Pancreas (tissue), 10 donors: ENCODE data around the gene NOTUM. TPM values are rescaled to one million over a fixed set of nuclear protein-coding genes. Genes with fewer than 3 reads are reported as not detected.
A peak's percentile ranks its signal among the peaks of the same experiment; 100 is the strongest.

ENCODE experiments used
- ATAC-seq, 4 donors: fragments of 200-7000 bp; cut with Tn5 transposase; one replicate each; pipeline versions ENCODE4 v1.8.0 to v1.9.1; 2020; ENCODE audit warnings: mild to moderate bottlenecking in 4 of 4, moderate library complexity in 4 of 4
- DNase-seq, 6 donors: peaks; one replicate each; pipeline ENCODE4 v3.0.0-alpha.2; 2020
- FAIRE-seq: peaks from 2 replicates; lab custom pipeline; 2012; peaks lifted over from hg19 to GRCh38; lab: Jason Lieb, UNC
- H3K27ac ChIP-seq, 4 donors: fragments of 200-600 bp; sonication (generic); 1 replicate in 3 of 4; 2 replicates in 1 of 4; pipeline versions ENCODE4 v1.5.0 to v1.8.0; 2020
- H3K27me3 ChIP-seq, 4 donors: fragments of 200-600 bp; one replicate each; pipeline ENCODE4 v1.8.0; 2021
- H3K36me3 ChIP-seq, 3 donors: fragments of 200-600 bp; sonication (generic) in 1 of 3; one replicate each; pipeline versions ENCODE4 v1.5.0 to v1.8.0; 2020 to 2021
- H3K4me1 ChIP-seq, 3 donors: fragments of 200-600 bp; one replicate each; pipeline ENCODE4 v1.8.0; 2021
- H3K4me3 ChIP-seq, 4 donors: fragments of 200-600 bp; sonication (generic) in 2 of 4; one replicate each; pipeline versions ENCODE4 v1.5.0 to v1.8.0; 2020 to 2021
- H3K9me3 ChIP-seq, 4 donors: fragments of 200-600 bp; one replicate each; pipeline ENCODE4 v1.8.0; 2021
- CTCF ChIP-seq, 4 donors: fragments of 200-600 bp; sonication (generic) in 3 of 4; IDR thresholded peaks; one replicate each; pipeline versions ENCODE4 v1.5.0 to v1.8.0; 2021; ENCODE audit warnings: antibody characterized with exemption in 4 of 4
- WGBS, 2 donors: extraction: QIAGEN DNeasy Blood & Tissue Kit; methylation state at CpG; one replicate each; pipeline ENCODE4 v1.1.7; 2013; 5-methylcytosine and 5-hydroxymethylcytosine counted together
- intact Hi-C, 3 donors: fragments of 100-400 bp; cut with DNase I; formaldehyde crosslinking; loops; one replicate each; pipeline versions ENCODE4 v1.11.1 to v1.14.2; 2022
- polyA plus RNA-seq, 2 donors: library from polyadenylated mRNA; stranded (reverse); fragments of 200-250 nt; gene quantifications; one replicate each; pipeline ENCODE4 v1.2.3, GENCODE V29; 2013
- total RNA-seq, 6 donors: library from RNA; stranded (reverse); fragmentation: NEBNext Ultra II Directional in 4 of 6; extraction: Animal tissue kit (Norgen Biotek cat#: 25700) in 4 of 6; gene quantifications; one replicate each; pipeline versions ENCODE4 v1.2.1 to v1.2.4, GENCODE V29; 2021 to 2023
- donor health status: healthy with polysubstance abuse.
- donor health status: DM: no; HTN: no; CAD: no; lungs with moderate emphysema.
- donor health status: DM: no; HTN: no; CAD: no.
- donor health status: control.
- donor health status: control.
- donor health status: Bipolar disorder and iron deficiency.
- donor health status: DM: yes; HTN: yes; CAD: no.
- donor health status: DM: no; HTN: no; CAD: no.
- donor health status: DM: no; HTN: no; CAD: no.
- donor health status: DM: yes; HTN: yes; CAD: no.

NOTUM gene
- total and polyA plus RNA-seq, 8 donors, result 0.14 to 0.44 (median 0.21) TPM; not detected in 1

- ATAC-seq (no peak), DNase-seq (peak in 2 of 6 donors; percentile 23 to 70), FAIRE-seq (no peak)
- Histone ChIP-seq H3K27me3 (no peaks in the 10 kb centered on the region), H3K4me1 (peaks cover 5 to 13% (median 10%) of the 10 kb centered on the region in 3 donors), H3K36me3 (no peaks in the 10 kb centered on the region), H3K9me3 (no peaks in the 10 kb centered on the region), H3K27ac (no peak overlapping the region), H3K4me3 (no peak overlapping the region)
- no peak for TF ChIP-seq CTCF (IDR thresholded peaks at IDR 0.05)
- 88 to 90% methylated on average over 11 to 15 of the region's 15 CpGs for WGBS, 2 donors
- intact Hi-C loops, result no loop called here
Observed at GRCh38 chr17:81906476-81907218, 54.3 kb downstream of the NOTUM start.

GRCh38 chr17:81905993-81906392 is 55.0 kb downstream of the NOTUM start:
- no peak for TF ChIP-seq CTCF (IDR thresholded peaks at IDR 0.05)
- no peak overlapping the region for H3K4me3 ChIP-seq
- WGBS, 2 donors, result 95 to 96% methylated on average over 10 of the region's 10 CpGs
- no peak for ATAC-seq
- H3K9me3 ChIP-seq, result no peaks in the 10 kb centered on the region
- no peaks in the 10 kb centered on the region for H3K27me3 ChIP-seq
- H3K36me3 ChIP-seq, result no peaks in the 10 kb centered on the region
- DNase-seq, result peak in 2 of 6 donors; percentile 27 to 54
- H3K4me1 ChIP-seq, result peaks cover 5 to 13% (median 9%) of the 10 kb centered on the region in 3 donors
- intact Hi-C loops, result no loop called here
- no peak overlapping the region for H3K27ac ChIP-seq
- FAIRE-seq, result no peak

GRCh38 chr17:81905424-81905875 is 55.5 kb downstream of the NOTUM start:
- FAIRE-seq (no peak), DNase-seq (peak in 1 of 6 donors; percentile 70), ATAC-seq (no peak)
- 93 to 96% methylated on average over 16 of the region's 16 CpGs for WGBS, 2 donors
- Histone ChIP-seq H3K4me1 (peaks cover 5 to 13% (median 9%) of the 10 kb centered on the region in 3 donors), H3K27ac (no peak overlapping the region), H3K27me3 (no peaks in the 10 kb centered on the region), H3K4me3 (no peak overlapping the region), H3K36me3 (no peaks in the 10 kb centered on the region), H3K9me3 (no peaks in the 10 kb centered on the region)
- intact Hi-C loops, result no loop called here
- no peak for TF ChIP-seq CTCF (IDR thresholded peaks at IDR 0.05)

- no peak overlapping the region for H3K4me3 ChIP-seq
- H3K4me1 ChIP-seq, result peaks cover 0 to 6% (median 3%) of the 10 kb centered on the region in 3 donors
- no peak overlapping the region for H3K27ac ChIP-seq
- H3K36me3 ChIP-seq, result no peaks in the 10 kb centered on the region
- H3K9me3 ChIP-seq, result no peaks in the 10 kb centered on the region
- intact Hi-C loops, result no loop called here
- no peak for ATAC-seq
- no peak for TF ChIP-seq CTCF (IDR thresholded peaks at IDR 0.05)
- H3K27me3 ChIP-seq, result no peaks in the 10 kb centered on the region
- DNase-seq, result peak in 2 of 6 donors; percentile 27 to 65
- no peak for FAIRE-seq
- 91 to 92% methylated on average over 28 of the region's 28 CpGs for WGBS, 2 donors
Observed at GRCh38 chr17:81904600-81905423, 56.2 kb downstream of the NOTUM start.
